ENCODE results near the gene LAMA3. TPM values are rescaled to one million over a fixed set of nuclear protein-coding genes. Genes with fewer than 3 reads are reported as not detected.

Gene LAMA3
- total RNA-seq, 2 donors from 2014 or later = 5.0 to 6.4 TPM

GRCh38 chr18:23882616-23883276 lies 193.5 kb downstream of the LAMA3 start:
- Histone ChIP-seq H3K4me3 (no peak overlapping the region), H3K36me3 (no peaks in the 10 kb centered on the region), H3K27me3 (no peaks in the 10 kb centered on the region), H3K27ac (peak overlapping the region; percentile 75 to 78), H3K9me3 (no peaks in the 10 kb centered on the region), H3K4me1 (peaks cover 0 to 14% of the 10 kb centered on the region in 2 donors)
- no peak for TF ChIP-seq CTCF (IDR thresholded peaks at IDR 0.05)
- no peak for DNase-seq (ENCODE audit: low spot score)

GRCh38 chr18:23883277-23883790 lies 194.1 kb downstream of the LAMA3 start:
- H3K4me1 ChIP-seq = peaks cover 0 to 14% of the 10 kb centered on the region in 2 donors
- no peak for DNase-seq (ENCODE audit: low spot score)
- H3K9me3 ChIP-seq = no peaks in the 10 kb centered on the region
- H3K27ac ChIP-seq = peak overlapping the region; percentile 75 to 78
- no peak for TF ChIP-seq CTCF (IDR thresholded peaks at IDR 0.05)
- no peaks in the 10 kb centered on the region for H3K36me3 ChIP-seq
- H3K27me3 ChIP-seq = no peaks in the 10 kb centered on the region
- H3K4me3 ChIP-seq = no peak overlapping the region

DNA sequence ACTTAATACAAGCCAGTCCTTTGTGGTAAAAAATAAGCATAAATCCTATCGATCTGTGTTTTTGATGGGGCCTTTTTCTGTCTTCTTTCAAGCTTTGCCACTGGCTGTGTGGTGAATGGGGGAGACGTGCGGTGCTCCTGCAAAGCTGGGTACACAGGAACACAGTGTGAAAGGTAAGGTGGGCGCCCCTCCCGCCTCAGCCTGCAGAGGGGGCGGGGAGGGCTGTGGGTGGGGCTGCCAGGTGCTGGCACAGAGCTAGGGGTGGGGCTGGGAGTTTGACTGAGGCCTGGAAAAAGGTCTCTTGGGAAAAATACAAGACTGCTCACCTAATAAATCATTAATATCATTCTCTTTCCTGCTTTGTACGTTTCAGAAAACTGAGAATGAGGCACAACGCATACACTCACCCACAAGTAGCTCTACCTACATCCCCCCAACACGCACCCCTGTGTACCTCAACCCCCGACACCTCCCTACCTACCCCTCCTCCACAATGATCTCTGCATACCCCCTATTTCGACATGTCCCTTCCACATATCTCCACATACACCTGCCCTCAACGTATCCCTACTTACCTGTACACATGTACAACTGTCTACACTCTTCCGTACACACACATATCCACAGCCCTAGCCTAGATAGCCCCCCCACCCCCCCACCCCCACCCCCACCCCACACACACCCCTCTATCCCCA lies 195.6 kb downstream of the LAMA3 start:
- TF ChIP-seq CTCF (IDR thresholded peaks at IDR 0.05) = no peak
- peaks cover 0 to 14% of the 10 kb centered on the region in 2 donors for H3K4me1 ChIP-seq
- DNase-seq (ENCODE audit: low spot score) = no peak
- no peaks in the 10 kb centered on the region for H3K36me3 ChIP-seq
- no peaks in the 10 kb centered on the region for H3K9me3 ChIP-seq
- no peaks in the 10 kb centered on the region for H3K27me3 ChIP-seq
- H3K27ac ChIP-seq = peak overlapping the region; percentile 75 to 78
- H3K4me3 ChIP-seq = no peak overlapping the region

- Histone ChIP-seq H3K27me3 (no peaks in the 10 kb centered on the region), H3K4me1 (peaks cover 0 to 14% of the 10 kb centered on the region in 2 donors), H3K36me3 (no peaks in the 10 kb centered on the region), H3K9me3 (no peaks in the 10 kb centered on the region), H3K4me3 (no peak overlapping the region), H3K27ac (no peak overlapping the region)
- TF ChIP-seq CTCF (IDR thresholded peaks at IDR 0.05) = no peak
- DNase-seq (ENCODE audit: low spot score) = no peak
Observed at GRCh38 chr18:23885750-23886149, 196.5 kb downstream of the LAMA3 start.

GRCh38 chr18:23887035-23887434 lies 197.8 kb downstream of the LAMA3 start:
- DNase-seq (ENCODE audit: low spot score) = no peak
- Histone ChIP-seq H3K4me1 (peaks cover 0 to 14% of the 10 kb centered on the region in 2 donors), H3K27me3 (no peaks in the 10 kb centered on the region), H3K9me3 (no peaks in the 10 kb centered on the region), H3K36me3 (no peaks in the 10 kb centered on the region), H3K27ac (no peak overlapping the region), H3K4me3 (no peak overlapping the region)
- TF ChIP-seq CTCF (IDR thresholded peaks at IDR 0.05) = no peak

Data from right atrium auricular region (tissue), 2 donors.